Testis (tissue), 2 donors: ENCODE data around the gene PRND.

Source experiments
- POLR2A ChIP-seq: fragments of 450-650 bp; IDR thresholded peaks from one replicate; pipeline ENCODE4 v1.6.1; 2017; ENCODE audit warnings: antibody characterized with exemption, mild to moderate bottlenecking, moderate library complexity
- TF ChIP-seq, protein P1 (sequence below), 3 experiments: fragments of 450-650 bp in 2 of 3; fragments of 200-600 bp in 1 of 3; sonication (generic) in 1 of 3; IDR thresholded peaks; one replicate each; pipeline ENCODE4 v1.5.1; 2016 to 2019; ENCODE audit warnings: antibody characterized with exemption in 3 of 3, mild to moderate bottlenecking in 2 of 3, moderate library complexity in 1 of 3

DNA sequence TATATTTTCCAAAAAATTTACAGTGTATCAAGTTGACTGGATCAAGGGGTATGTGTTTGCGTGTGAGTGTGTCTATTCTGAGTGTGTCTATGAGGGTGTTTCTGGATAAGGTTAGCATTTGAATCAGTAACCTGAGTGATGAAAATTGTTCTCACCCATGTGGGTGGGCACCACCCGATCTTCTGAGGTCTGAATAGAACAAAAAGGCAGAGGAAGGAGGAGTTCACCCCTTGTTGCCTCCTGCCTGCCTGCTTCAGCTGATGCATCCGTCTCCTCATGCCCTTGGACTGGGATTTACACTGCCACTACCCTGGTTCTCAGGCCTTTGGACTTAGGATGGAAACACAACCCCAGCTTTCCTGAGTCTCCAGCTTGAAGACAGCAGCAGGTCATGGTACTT lies 13.7 kb upstream of the PRND start:
- TF ChIP-seq, protein P1, sequence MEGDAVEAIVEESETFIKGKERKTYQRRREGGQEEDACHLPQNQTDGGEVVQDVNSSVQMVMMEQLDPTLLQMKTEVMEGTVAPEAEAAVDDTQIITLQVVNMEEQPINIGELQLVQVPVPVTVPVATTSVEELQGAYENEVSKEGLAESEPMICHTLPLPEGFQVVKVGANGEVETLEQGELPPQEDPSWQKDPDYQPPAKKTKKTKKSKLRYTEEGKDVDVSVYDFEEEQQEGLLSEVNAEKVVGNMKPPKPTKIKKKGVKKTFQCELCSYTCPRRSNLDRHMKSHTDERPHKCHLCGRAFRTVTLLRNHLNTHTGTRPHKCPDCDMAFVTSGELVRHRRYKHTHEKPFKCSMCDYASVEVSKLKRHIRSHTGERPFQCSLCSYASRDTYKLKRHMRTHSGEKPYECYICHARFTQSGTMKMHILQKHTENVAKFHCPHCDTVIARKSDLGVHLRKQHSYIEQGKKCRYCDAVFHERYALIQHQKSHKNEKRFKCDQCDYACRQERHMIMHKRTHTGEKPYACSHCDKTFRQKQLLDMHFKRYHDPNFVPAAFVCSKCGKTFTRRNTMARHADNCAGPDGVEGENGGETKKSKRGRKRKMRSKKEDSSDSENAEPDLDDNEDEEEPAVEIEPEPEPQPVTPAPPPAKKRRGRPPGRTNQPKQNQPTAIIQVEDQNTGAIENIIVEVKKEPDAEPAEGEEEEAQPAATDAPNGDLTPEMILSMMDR (IDR thresholded peaks at IDR 0.05) = no peak
- no peak for TF ChIP-seq POLR2A
